Measurements from ENCODE around the gene ATP5ME.

ATP5ME gene

DNA sequence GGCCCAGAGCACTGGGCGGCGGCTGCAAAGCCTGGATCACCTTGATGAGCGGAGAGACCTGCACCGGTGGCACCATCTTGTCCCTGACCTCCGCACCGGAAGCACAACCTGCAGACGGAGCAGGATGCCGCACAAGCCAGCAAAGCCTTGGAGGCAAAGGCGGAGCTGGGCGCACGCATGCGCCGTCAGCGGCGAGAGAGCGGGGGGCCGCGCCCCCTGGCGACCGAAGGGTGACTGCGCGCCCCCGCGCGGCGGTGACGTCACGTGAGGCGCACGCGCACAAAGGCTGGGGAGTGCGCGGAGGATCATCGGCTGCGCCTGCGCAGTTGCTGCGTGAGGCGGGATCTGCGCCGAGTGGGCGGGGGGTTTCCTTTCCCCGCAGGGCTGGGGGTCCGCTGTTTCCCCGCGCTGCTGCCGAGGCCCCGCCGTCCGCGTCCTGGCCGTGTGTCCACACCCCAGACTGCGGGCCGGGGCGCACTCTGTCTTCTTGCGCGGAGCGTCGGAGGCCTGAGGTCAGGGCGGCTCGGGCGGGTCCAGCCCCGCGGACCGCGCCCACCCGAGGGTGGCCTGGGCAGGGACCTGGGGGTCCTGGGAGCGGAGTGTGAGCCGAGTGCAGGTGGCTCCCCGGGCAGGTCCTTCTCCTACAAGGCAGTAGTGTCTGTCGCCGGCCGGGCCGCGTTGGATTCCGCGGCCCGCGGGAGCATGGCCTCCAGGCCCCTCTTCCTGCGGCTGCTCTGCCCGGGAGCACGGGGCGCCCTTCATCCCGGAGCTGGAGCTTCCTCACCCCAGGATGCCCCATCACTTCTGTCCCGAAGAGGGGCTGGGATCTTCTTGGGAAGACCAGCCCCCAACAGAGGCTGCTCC, at the start of gene ATP5ME, which contains the start of gene MYL5:
TSS of gene ATP5ME (minus strand) at position 105 of the 864 bp plus-strand sequence. CDS start at position 76, 29 bp downstream.
TSS of gene MYL5 (plus strand) at position 371 of the 864 bp plus-strand sequence. CDS start 3,485 bp downstream, outside the sequence.
- Mint-ChIP-seq H3K4me3 (peak within 1 kb of the TSS; percentile 89), H3K4me1 (peaks cover 46% of the 10 kb centered on the region), H3K36me3 (peaks cover 27% of the 10 kb centered on the region), H3K27me3 (no peaks in the 10 kb centered on the region), H3K9me3 (no peaks in the 10 kb centered on the region), H3K27ac (peak within 1 kb of the TSS; percentile 90)
- ATAC-seq, result peak; percentile 89

DNA sequence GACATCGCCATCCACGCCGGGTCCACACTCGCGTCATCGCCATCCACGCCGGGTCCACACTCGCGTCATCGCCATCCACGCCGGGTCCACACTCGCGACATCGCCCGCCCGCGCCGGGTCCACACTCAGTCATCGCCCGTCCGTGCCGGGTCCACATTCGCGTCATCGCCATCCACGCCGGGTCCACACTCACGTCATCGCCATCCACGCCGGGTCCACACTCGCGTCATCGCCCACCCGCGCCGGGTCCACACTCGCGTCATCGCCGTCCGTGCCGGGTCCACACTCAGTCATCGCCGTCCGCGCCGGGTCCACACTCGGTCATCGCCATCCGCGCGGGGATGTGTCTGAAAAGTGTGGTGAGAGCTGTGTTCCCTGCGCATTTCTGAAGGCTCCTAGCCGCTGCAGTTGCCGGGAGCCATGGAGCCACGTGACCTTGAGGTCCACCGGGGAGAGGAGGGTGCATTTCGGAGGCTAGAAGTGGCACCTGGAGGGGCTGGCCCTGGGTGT, 48.8 kb upstream of the ATP5ME start:
- H3K4me1 Mint-ChIP-seq, result peaks cover 69% of the 10 kb centered on the region
- H3K27me3 Mint-ChIP-seq, result no peaks in the 10 kb centered on the region
- peaks cover 3% of the 10 kb centered on the region for H3K9me3 Mint-ChIP-seq
- H3K27ac Mint-ChIP-seq, result no peak overlapping the region
- H3K4me3 Mint-ChIP-seq, result no peak overlapping the region
- peaks cover 47% of the 10 kb centered on the region for H3K36me3 Mint-ChIP-seq
- no peak for ATAC-seq

DNA sequence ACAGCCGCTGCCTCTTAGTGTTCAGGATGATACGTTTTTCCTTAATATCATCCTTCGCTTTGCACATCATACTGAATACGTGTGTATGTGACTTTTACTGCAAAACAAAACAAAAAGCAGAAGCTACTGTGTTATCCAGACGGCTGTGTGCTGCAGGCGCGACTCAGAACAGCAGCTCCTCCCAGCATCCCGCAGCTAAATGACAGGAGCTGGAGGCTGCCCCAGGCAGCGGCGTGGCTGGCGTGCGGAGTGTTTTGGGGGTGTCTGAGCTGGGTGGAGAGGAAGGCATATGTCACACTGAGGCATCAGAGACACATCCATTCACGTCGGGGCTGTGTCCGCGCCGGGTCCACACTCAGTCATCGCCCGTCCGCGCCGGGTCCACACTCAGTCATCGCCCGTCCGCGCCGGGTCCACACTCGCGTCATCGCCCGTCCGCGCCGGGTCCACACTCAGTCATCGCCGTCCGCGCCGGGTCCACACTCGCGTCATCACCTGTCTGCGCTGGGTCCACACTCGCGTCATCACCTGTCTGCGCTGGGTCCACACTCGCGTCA, 48.2 kb upstream of the ATP5ME start:
- Mint-ChIP-seq H3K4me3 (no peak overlapping the region), H3K36me3 (peaks cover 47% of the 10 kb centered on the region), H3K27ac (no peak overlapping the region), H3K27me3 (no peaks in the 10 kb centered on the region), H3K4me1 (peaks cover 69% of the 10 kb centered on the region), H3K9me3 (peaks cover 3% of the 10 kb centered on the region)
- no peak for ATAC-seq

GRCh38 chr4:721261-722168, 47.4 kb upstream of the ATP5ME start:
- no peaks in the 10 kb centered on the region for H3K27me3 Mint-ChIP-seq
- H3K4me1 Mint-ChIP-seq, result peaks cover 62% of the 10 kb centered on the region
- no peak for ATAC-seq
- no peak overlapping the region for H3K27ac Mint-ChIP-seq
- H3K4me3 Mint-ChIP-seq, result no peak overlapping the region
- peaks cover 3% of the 10 kb centered on the region for H3K9me3 Mint-ChIP-seq
- peaks cover 47% of the 10 kb centered on the region for H3K36me3 Mint-ChIP-seq

DNA sequence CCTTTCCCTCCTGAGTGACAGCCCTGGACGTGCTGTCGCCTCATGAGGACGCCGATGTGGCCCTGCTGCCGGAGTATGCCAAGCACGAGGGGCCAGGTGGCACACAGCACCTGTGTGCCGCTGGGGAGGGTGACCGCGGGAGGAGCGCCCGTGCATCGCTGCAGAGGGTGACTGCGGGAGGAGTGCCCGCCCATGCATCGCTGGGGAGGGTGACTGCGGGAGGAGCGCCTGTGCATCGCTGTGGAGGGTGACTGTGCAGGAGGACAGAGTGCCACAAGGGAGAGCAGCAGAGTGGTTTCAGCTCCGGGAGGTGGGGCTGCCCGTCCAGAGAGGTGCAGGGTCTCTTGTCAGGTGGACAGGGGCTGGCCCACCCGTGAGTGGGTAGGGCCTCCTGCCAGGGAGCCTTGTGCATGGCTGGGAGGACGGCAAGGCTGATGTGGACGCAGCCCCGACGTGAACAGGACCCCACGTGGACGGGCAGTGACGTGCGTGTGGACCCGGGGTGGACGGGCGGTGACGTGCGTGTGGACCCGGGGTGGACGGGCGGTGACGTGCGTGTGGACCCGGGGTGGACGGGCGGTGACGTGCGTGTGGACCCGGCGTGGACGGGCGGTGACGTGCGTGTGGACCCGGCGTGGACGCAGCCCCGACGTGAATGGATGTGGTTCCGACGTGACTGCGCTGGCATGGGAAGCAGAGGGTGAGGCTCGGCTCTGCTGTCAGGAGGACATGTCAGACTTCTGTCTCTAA, 46.2 kb upstream of the ATP5ME start:
- Mint-ChIP-seq H3K27ac (peak overlapping the region; percentile 20), H3K4me1 (peaks cover 58% of the 10 kb centered on the region), H3K4me3 (no peak overlapping the region), H3K27me3 (no peaks in the 10 kb centered on the region), H3K36me3 (peaks cover 47% of the 10 kb centered on the region), H3K9me3 (peaks cover 3% of the 10 kb centered on the region)
- ATAC-seq, result peak; percentile 42

DNA sequence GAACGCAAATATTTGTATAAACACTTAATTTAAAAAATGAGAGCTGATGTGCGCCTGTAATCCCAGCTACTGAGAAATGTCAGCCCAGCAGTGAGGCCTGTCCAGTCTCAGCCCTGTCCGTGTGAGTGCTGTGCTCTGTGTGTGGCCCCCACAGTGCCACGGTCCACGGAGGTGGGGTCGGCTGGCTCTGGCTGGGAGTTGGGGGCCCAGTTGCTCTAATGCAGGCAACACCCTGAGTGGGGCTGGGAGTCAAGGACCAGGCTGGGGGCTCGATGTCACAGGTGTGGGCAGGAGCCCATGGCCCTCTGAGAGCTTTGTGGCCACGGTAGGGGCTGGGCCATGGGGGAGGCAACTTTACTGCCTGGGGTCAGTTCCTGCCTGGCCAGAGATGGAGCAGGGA, 44.4 kb upstream of the ATP5ME start:
- no peak overlapping the region for H3K4me3 Mint-ChIP-seq
- H3K4me1 Mint-ChIP-seq, result peaks cover 57% of the 10 kb centered on the region
- no peaks in the 10 kb centered on the region for H3K27me3 Mint-ChIP-seq
- H3K27ac Mint-ChIP-seq, result no peak overlapping the region
- ATAC-seq, result no peak
- H3K9me3 Mint-ChIP-seq, result peaks cover 3% of the 10 kb centered on the region
- peaks cover 46% of the 10 kb centered on the region for H3K36me3 Mint-ChIP-seq

DNA sequence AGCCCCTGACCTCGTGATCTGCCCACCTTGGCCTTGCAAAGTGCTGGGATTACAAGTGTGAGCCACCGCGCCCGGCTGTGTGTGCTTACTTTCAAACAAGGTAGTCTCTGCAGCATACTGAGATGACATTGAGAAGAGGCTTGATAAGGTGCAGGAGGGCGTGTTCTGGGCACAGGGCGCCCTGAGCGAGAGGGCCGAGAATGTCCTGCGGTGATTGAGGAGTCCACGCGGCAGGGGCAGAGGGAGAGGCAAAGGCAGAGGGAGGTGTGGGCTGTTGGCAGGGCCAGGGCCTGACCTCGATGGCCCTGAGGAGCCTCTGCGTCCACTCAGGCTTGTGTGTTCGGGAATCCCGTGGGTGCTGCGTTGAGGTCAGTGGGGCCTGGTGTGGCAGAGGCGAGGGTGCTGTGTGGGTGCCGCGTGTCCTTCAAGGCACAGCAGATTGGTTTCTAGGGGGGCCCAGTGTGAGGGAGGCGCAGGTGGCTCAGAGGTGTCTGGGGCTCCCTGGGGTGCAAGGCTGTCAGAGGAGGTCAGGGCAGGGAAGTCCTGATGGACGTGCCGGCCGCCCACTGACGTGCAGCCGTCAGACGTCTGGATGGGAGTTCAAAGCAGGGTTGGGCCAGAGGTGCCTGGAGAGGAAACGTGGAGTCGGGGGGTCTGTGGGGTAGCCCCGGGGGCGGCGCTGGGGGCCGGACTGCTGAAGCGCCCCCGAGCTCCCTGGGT, 43.7 kb upstream of the ATP5ME start:
- ATAC-seq, result peak; percentile 8
- Mint-ChIP-seq H3K27me3 (no peaks in the 10 kb centered on the region), H3K36me3 (peaks cover 39% of the 10 kb centered on the region), H3K9me3 (no peaks in the 10 kb centered on the region), H3K4me3 (no peak overlapping the region), H3K4me1 (peaks cover 57% of the 10 kb centered on the region), H3K27ac (no peak overlapping the region)

DNA sequence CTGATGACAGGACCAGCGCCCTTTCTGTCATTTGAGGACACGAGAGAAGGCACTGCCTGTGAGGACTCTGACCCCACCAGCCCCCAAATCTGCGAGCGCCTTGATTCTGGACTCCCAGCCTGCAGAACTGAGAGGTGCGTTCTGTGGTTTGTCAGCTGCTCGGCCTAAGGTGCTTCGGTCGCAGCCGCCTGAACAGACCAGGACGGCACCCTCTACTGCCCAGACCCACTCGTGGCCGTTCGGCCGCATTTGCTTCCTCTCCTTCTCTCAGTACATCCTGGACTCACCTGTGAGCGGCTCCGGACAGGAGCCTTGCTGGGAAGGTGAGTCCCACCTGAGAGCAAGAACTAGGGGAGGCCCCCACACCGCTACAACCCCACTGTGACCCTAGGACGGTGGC, 40.0 kb upstream of the ATP5ME start:
- Mint-ChIP-seq H3K9me3 (no peaks in the 10 kb centered on the region), H3K4me1 (peaks cover 53% of the 10 kb centered on the region), H3K36me3 (peaks cover 22% of the 10 kb centered on the region), H3K27ac (no peak overlapping the region), H3K27me3 (no peaks in the 10 kb centered on the region), H3K4me3 (no peak overlapping the region)
- ATAC-seq, result no peak

GRCh38 chr4:712916-713632, 39.0 kb upstream of the ATP5ME start:
- peaks cover 21% of the 10 kb centered on the region for H3K36me3 Mint-ChIP-seq
- H3K27ac Mint-ChIP-seq, result no peak overlapping the region
- H3K9me3 Mint-ChIP-seq, result no peaks in the 10 kb centered on the region
- no peak for ATAC-seq
- H3K4me1 Mint-ChIP-seq, result peaks cover 56% of the 10 kb centered on the region
- H3K4me3 Mint-ChIP-seq, result no peak overlapping the region
- no peaks in the 10 kb centered on the region for H3K27me3 Mint-ChIP-seq

GRCh38 chr4:712093-712492, 38.0 kb upstream of the ATP5ME start:
- peaks cover 21% of the 10 kb centered on the region for H3K36me3 Mint-ChIP-seq
- H3K4me3 Mint-ChIP-seq, result no peak overlapping the region
- no peak overlapping the region for H3K27ac Mint-ChIP-seq
- H3K9me3 Mint-ChIP-seq, result no peaks in the 10 kb centered on the region
- H3K4me1 Mint-ChIP-seq, result peaks cover 50% of the 10 kb centered on the region
- no peaks in the 10 kb centered on the region for H3K27me3 Mint-ChIP-seq
- ATAC-seq, result no peak

DNA sequence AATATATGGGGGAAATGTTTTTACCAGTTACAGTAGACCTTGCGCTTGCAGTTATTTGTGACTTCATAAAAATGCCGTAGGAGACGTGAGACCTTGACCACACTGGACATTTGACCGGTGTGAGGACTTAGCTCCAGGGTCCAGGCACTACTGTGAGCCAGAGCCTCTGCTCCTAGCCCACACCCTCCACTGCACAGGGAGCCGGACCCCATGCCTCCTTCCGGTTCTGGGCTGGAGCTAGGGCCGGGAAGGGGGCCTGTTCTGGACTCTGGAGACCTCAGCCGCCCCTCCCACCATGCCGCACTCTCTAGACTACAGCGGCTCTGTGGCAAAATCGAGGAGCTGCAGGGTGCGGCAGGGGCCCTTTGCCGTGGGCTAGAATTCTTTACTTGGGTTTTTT, 36.8 kb upstream of the ATP5ME start:
- no peak for ATAC-seq
- H3K4me1 Mint-ChIP-seq, result peaks cover 54% of the 10 kb centered on the region
- no peaks in the 10 kb centered on the region for H3K9me3 Mint-ChIP-seq
- H3K27me3 Mint-ChIP-seq, result no peaks in the 10 kb centered on the region
- H3K36me3 Mint-ChIP-seq, result peaks cover 21% of the 10 kb centered on the region
- H3K4me3 Mint-ChIP-seq, result no peak overlapping the region
- H3K27ac Mint-ChIP-seq, result no peak overlapping the region

DNA sequence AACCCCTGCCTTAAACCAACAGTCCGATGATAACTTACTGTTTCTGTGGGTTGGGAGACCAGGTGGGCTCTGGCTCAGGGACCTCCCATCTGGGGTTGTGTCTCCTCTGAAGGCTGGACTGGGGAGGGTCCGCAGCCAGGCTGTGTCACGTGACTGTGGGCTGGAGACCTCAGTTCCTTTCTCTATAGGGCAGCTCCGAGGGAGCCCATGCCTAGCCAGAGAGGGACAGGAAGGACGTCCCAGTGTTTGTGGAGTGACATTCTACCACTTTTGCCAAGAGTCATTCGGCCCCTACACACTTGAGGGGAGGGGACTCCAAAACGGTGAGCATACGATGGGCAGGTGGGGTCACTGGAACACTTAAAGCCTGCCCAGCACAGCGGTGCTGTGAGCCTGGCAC, 36.0 kb upstream of the ATP5ME start:
- Mint-ChIP-seq H3K9me3 (no peaks in the 10 kb centered on the region), H3K4me3 (no peak overlapping the region), H3K4me1 (peaks cover 55% of the 10 kb centered on the region), H3K27me3 (no peaks in the 10 kb centered on the region), H3K36me3 (peaks cover 21% of the 10 kb centered on the region), H3K27ac (no peak overlapping the region)
- ATAC-seq, result no peak

- peaks cover 56% of the 10 kb centered on the region for H3K4me1 Mint-ChIP-seq
- H3K27me3 Mint-ChIP-seq, result no peaks in the 10 kb centered on the region
- peaks cover 18% of the 10 kb centered on the region for H3K36me3 Mint-ChIP-seq
- H3K9me3 Mint-ChIP-seq, result no peaks in the 10 kb centered on the region
- no peak for ATAC-seq
- no peak overlapping the region for H3K4me3 Mint-ChIP-seq
- no peak overlapping the region for H3K27ac Mint-ChIP-seq
Observed at GRCh38 chr4:709348-709747, 35.3 kb upstream of the ATP5ME start.

DNA sequence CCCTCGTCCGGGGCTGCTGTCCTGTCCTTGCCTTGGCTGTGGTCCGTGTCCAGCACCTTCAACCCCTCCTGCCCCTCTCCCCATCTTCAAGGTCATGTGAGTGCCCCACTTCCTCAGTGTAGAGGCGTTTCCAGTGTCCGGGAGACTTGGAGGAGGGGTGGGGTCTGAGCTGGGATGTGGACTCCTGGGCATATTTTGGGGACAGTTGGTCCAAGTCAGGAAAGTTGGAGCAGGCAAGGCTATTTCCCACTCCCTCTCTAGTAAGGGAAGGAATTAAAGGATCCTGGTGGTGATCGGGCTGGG, 34.5 kb upstream of the ATP5ME start:
- H3K27me3 Mint-ChIP-seq, result no peaks in the 10 kb centered on the region
- no peak overlapping the region for H3K27ac Mint-ChIP-seq
- peaks cover 56% of the 10 kb centered on the region for H3K4me1 Mint-ChIP-seq
- ATAC-seq, result no peak
- H3K36me3 Mint-ChIP-seq, result peaks cover 17% of the 10 kb centered on the region
- no peak overlapping the region for H3K4me3 Mint-ChIP-seq
- H3K9me3 Mint-ChIP-seq, result no peaks in the 10 kb centered on the region

Measured in stimulated activated memory B cell treated with anti-CD40 and anti-IgM and Interleukin-4, amounts not matched to agents 10 μg/mL and 1 μg/mL and 100 μg/mL, for 72 hours (primary cell).